Testis (tissue), 3 donors: Measurements from ENCODE around the gene CDH13. TPM values are rescaled to one million over a fixed set of nuclear protein-coding genes. Genes with fewer than 3 reads are reported as not detected.

Experiments used
- DNase-seq: peaks from one replicate; pipeline ENCODE4 v3.0.0-alpha.2; 2019
- H3K27ac ChIP-seq, 2 donors: fragments of 200-600 bp; sonication (generic); one replicate each; pipeline ENCODE4 v1.5.1; 2019
- H3K27me3 ChIP-seq: fragments of 200-600 bp; sonication (generic); one replicate; pipeline ENCODE4 v1.5.1; 2019
- H3K36me3 ChIP-seq: fragments of 200-600 bp; sonication (generic); one replicate; pipeline ENCODE4 v1.5.1; 2017; ENCODE audit warnings: low read depth; ENCODE audit errors: missing control alignments
- H3K4me1 ChIP-seq: fragments of 200-600 bp; sonication (generic); one replicate; pipeline ENCODE4 v1.5.1; 2019
- H3K4me3 ChIP-seq, 2 donors: fragments of 200-600 bp; sonication (generic); one replicate each; pipeline ENCODE4 v1.5.1; 2017 to 2019
- H3K9me3 ChIP-seq: fragments of 200-600 bp; sonication (generic); one replicate; pipeline ENCODE4 v1.5.1; 2017
- POLR2A ChIP-seq: fragments of 450-650 bp; IDR thresholded peaks from one replicate; pipeline ENCODE4 v1.6.1; 2017; ENCODE audit warnings: antibody characterized with exemption, mild to moderate bottlenecking, moderate library complexity
- WGBS, 2 donors: methylation state at CpG; one replicate each; pipeline ENCODE4 v1.1.5; 2018; 5-methylcytosine and 5-hydroxymethylcytosine counted together
- intact Hi-C: fragments of 100-400 bp; cut with DNase I; formaldehyde crosslinking; loops from one replicate; pipeline ENCODE4 v1.15.1; 2023; ENCODE audit warnings: low total_unique reads
- polyA plus RNA-seq: library from polyadenylated mRNA; stranded (reverse); fragments of 350-450 nt; fragmentation: Illumina TruSeq; extraction: RNeasy Lipid Tissue Mini Kit (QIAGEN cat#74804); gene quantifications from one replicate; pipeline ENCODE4 v1.2.3, GENCODE V29; 2014; ENCODE audit warnings: low read depth, low replicate concordance; ENCODE audit not compliant: insufficient read depth
- total RNA-seq, 2 donors: library from RNA; depleted of rRNA; stranded (reverse); fragments of >200 nt; gene quantifications; one replicate each; pipeline ENCODE4 v1.2.3, GENCODE V29; 2016
- TF ChIP-seq, protein P1 (sequence below), 3 experiments: fragments of 450-650 bp in 2 of 3; fragments of 200-600 bp in 1 of 3; sonication (generic) in 1 of 3; IDR thresholded peaks; one replicate each; pipeline ENCODE4 v1.5.1; 2016 to 2019; ENCODE audit warnings: antibody characterized with exemption in 3 of 3, mild to moderate bottlenecking in 2 of 3, moderate library complexity in 1 of 3

CDH13 gene
- total and polyA plus RNA-seq, 3 donors from 2014 or later, result 1.2 to 11.1 (median 2.0) TPM

DNA sequence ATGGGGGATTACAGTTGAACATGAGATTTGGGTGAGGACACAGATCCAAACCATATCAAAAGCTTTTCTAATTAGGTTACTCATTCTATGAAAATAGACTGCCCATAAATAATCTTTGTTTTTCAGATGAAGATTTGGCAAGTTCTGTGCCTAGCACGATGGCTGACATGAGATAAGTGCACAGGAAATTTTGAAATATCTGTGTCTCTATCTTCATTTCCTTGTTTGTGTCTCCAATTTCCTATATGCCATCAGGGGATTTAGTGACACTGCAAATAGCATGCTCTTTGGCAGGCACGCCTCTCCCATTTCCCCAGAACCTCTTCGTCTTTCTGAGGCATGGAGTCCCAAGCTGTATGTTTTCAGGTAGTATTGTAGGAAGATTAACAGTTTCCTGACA, 544.6 kb downstream of the CDH13 start:
- TF ChIP-seq, protein P1, sequence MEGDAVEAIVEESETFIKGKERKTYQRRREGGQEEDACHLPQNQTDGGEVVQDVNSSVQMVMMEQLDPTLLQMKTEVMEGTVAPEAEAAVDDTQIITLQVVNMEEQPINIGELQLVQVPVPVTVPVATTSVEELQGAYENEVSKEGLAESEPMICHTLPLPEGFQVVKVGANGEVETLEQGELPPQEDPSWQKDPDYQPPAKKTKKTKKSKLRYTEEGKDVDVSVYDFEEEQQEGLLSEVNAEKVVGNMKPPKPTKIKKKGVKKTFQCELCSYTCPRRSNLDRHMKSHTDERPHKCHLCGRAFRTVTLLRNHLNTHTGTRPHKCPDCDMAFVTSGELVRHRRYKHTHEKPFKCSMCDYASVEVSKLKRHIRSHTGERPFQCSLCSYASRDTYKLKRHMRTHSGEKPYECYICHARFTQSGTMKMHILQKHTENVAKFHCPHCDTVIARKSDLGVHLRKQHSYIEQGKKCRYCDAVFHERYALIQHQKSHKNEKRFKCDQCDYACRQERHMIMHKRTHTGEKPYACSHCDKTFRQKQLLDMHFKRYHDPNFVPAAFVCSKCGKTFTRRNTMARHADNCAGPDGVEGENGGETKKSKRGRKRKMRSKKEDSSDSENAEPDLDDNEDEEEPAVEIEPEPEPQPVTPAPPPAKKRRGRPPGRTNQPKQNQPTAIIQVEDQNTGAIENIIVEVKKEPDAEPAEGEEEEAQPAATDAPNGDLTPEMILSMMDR (IDR thresholded peaks at IDR 0.05), result no peak
- TF ChIP-seq POLR2A, result no peak
- no peak overlapping the region for H3K4me3 ChIP-seq
- intact Hi-C loops, result no loop called here
- H3K9me3 ChIP-seq, result no peaks in the 10 kb centered on the region
- no peaks in the 10 kb centered on the region for H3K27me3 ChIP-seq
- 75 to 83% methylated on average over 3 of the region's 3 CpGs for WGBS, 2 donors
- DNase-seq, result no peak
- no peak overlapping the region for H3K27ac ChIP-seq
- no peaks in the 10 kb centered on the region for H3K4me1 ChIP-seq
- H3K36me3 ChIP-seq, result no peaks in the 10 kb centered on the region

GRCh38 chr16:83174671-83175070, 547.9 kb downstream of the CDH13 start:
- Histone ChIP-seq H3K27me3 (no peaks in the 10 kb centered on the region), H3K9me3 (no peaks in the 10 kb centered on the region), H3K27ac (no peak overlapping the region), H3K36me3 (no peaks in the 10 kb centered on the region), H3K4me1 (no peaks in the 10 kb centered on the region), H3K4me3 (no peak overlapping the region)
- TF ChIP-seq, protein P1 (IDR thresholded peaks at IDR 0.05), result no peak
- no peak for TF ChIP-seq POLR2A
- no peak for DNase-seq
- intact Hi-C loops, result no loop called here

- Histone ChIP-seq H3K9me3 (no peaks in the 10 kb centered on the region), H3K36me3 (no peaks in the 10 kb centered on the region), H3K27me3 (no peaks in the 10 kb centered on the region), H3K4me3 (no peak overlapping the region), H3K4me1 (no peaks in the 10 kb centered on the region), H3K27ac (no peak overlapping the region)
- intact Hi-C loops, result no loop called here
- TF ChIP-seq, protein P1 (IDR thresholded peaks at IDR 0.05), result no peak
- TF ChIP-seq POLR2A, result no peak
- WGBS, 2 donors, result 94 to 99% methylated on average over 4 of the region's 4 CpGs
- no peak for DNase-seq
These were observed 550.0 kb downstream of the CDH13 start for GRCh38 chr16:83176802-83177201.

DNA sequence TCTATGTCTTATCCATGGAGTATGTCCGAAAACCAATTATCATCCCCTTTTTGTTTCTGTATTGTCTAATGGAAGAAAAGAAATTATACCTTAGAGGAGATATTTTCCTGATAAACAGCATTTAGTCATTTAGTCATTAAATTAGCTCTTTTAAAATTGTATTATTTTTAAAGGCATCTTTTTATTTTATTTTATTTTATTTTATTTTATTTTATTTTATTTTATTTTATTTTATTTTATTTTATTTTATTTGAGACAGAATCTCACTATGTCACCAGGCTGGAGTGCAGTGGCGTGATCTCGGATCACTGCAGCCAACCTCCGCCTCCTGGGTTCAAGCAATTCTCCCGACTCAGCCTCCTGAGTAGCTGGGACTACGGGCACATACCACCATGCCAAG, 559.1 kb downstream of the CDH13 start:
- no peaks in the 10 kb centered on the region for H3K36me3 ChIP-seq
- DNase-seq, result no peak
- intact Hi-C loops, result no loop called here
- H3K4me1 ChIP-seq, result no peaks in the 10 kb centered on the region
- TF ChIP-seq, protein P1 (IDR thresholded peaks at IDR 0.05), result no peak
- TF ChIP-seq POLR2A, result no peak
- H3K9me3 ChIP-seq, result no peaks in the 10 kb centered on the region
- no peak overlapping the region for H3K27ac ChIP-seq
- H3K27me3 ChIP-seq, result no peaks in the 10 kb centered on the region
- WGBS, 2 donors, result 89 to 96% methylated on average over 6 of the region's 6 CpGs
- no peak overlapping the region for H3K4me3 ChIP-seq

GRCh38 chr16:83187405-83187804, 560.6 kb downstream of the CDH13 start:
- no peak overlapping the region for H3K4me3 ChIP-seq
- no peaks in the 10 kb centered on the region for H3K9me3 ChIP-seq
- H3K27ac ChIP-seq, result no peak overlapping the region
- H3K27me3 ChIP-seq, result no peaks in the 10 kb centered on the region
- intact Hi-C loops, result no loop called here
- H3K36me3 ChIP-seq, result no peaks in the 10 kb centered on the region
- no peak for TF ChIP-seq POLR2A
- TF ChIP-seq, protein P1 (IDR thresholded peaks at IDR 0.05), result no peak
- no peak for DNase-seq
- no peaks in the 10 kb centered on the region for H3K4me1 ChIP-seq
- 68 to 80% methylated on average over 3 of the region's 3 CpGs for WGBS, 2 donors
